ENCODE measurements around the gene SAMMSON. TPM values are rescaled to one million over a fixed set of nuclear protein-coding genes. Genes with fewer than 3 reads are reported as not detected.

The SAMMSON gene
- total and polyA plus RNA-seq, 10 donors = 0.05 to 1.0 TPM; not detected in 8

DNA sequence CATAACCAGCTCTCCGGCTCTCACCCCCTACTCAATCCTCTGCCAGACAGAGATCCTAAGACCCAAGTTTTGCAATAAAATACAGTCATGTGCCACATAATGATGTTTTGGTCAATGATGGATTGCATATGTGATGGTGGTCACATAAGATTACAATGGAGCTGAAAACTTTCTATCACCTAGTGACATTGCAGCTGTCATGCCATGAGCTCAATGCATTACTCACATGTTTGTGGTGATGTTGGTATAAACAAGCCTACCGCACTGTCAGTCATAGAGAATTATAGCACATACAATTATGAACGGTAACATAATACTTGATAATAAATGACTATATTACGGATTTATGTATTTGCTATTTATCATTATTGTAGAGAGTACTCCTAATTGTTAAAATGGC is 26.9 kb upstream of the SAMMSON start:
- no peaks in the 10 kb centered on the region for H3K4me1 ChIP-seq
- peaks cover 0 to 8% (median 5%) of the 10 kb centered on the region in 8 donors for H3K9me3 ChIP-seq
- WGBS, 5 donors = 91 to 96% (median 94%) methylated on average over 4 of the region's 4 CpGs
- no peak overlapping the region for H3K4me3 ChIP-seq
- no peaks in the 10 kb centered on the region for H3K36me3 ChIP-seq
- intact Hi-C loops (cut with DNase I; ENCODE audit: low total_unique reads) = no loop called here
- no peaks in the 10 kb centered on the region for H3K27me3 ChIP-seq (replicated peaks in 1 of 7)
- no peak overlapping the region for H3K27ac ChIP-seq
- DNase-seq = no peak
- TF ChIP-seq CTCF (IDR thresholded peaks at IDR 0.05 in 8 of 11, conservative IDR thresholded peaks at IDR 0.05 in 3 of 11) (no peak), POLR2AphosphoS5 (IDR thresholded peaks at IDR 0.05) (no peak), POLR2A (IDR thresholded peaks at IDR 0.05) (no peak)

DNA sequence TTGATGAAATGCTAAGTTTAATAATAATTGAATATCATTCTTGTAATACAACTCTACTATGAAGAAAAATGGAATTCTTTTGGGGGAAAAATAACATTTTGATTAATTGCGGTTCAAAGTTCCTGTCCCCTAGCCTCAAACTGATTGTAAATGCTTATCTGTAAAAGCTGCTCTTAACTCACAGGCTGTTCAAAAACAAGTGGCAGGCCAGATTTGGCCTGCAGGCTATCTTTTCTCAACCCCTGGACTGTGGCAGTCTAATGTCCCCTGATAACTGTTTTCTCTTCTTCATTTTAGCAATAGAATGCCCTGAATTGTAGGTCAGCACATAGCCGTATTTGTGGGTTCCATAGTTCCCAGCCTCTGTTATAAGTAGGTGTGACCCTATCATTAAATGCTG is 23.5 kb upstream of the SAMMSON start:
- H3K4me3 ChIP-seq = no peak overlapping the region
- H3K27me3 ChIP-seq (replicated peaks in 1 of 7) = no peaks in the 10 kb centered on the region
- intact Hi-C loops (cut with DNase I; ENCODE audit: low total_unique reads) = no loop called here

DNA sequence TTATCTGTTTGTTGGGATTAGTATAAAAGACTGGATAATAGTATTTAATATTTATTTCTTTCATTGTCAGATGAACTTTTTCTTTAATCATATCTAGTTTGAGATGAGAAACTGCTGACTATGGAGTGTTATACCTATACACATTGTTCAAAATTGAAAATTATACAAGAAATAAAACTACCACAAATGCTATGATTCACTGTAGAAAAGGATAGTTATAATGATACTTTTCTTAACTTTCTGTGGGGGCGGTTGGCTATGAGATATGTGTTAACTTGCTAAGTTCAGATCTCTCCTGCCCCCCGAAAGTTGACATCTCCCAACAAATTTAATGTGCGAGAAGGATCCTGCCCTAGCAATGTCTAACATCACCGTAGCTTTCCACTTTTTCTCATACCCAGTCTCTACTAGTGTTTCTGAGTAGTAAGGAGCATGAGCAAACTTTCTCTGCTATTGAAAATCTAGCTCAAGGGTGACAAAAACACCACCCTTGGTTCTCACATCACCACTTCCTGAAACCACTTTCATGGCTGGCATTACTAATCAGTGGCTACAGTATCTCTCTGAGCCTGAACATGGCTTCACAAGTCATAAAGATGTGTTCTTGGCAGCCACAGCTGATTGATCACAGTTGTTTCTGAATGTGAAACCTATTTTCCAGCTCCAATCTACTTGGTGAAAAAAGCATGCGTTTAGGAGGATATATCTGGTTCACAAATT is 15.8 kb upstream of the SAMMSON start:
- TF ChIP-seq POLR2AphosphoS5 (IDR thresholded peaks at IDR 0.05) = no peak

More for the DNA sequence above, 23.5 kb upstream of the SAMMSON start:
- Histone ChIP-seq H3K4me1 (no peaks in the 10 kb centered on the region), H3K36me3 (no peaks in the 10 kb centered on the region), H3K27ac (no peak overlapping the region), H3K9me3 (peaks cover 0 to 29% (median 24%) of the 10 kb centered on the region in 8 donors)
- TF ChIP-seq POLR2AphosphoS5 (IDR thresholded peaks at IDR 0.05) = no peak
- no peak for TF ChIP-seq CTCF (IDR thresholded peaks at IDR 0.05 in 8 of 11, conservative IDR thresholded peaks at IDR 0.05 in 3 of 11)
- TF ChIP-seq POLR2A (IDR thresholded peaks at IDR 0.05) = no peak
- whole genome bisulfite sequencing, 5 donors = 84 to 94% (median 92%) methylated on average over 2 of the region's 2 CpGs
- no peak for DNase-seq

GRCh38 chr3:69985266-69985665 is 14.3 kb upstream of the SAMMSON start:
- no peak for TF ChIP-seq POLR2A (IDR thresholded peaks at IDR 0.05)
- TF ChIP-seq CTCF (IDR thresholded peaks at IDR 0.05 in 8 of 11, conservative IDR thresholded peaks at IDR 0.05 in 3 of 11) = no peak
- no peak for TF ChIP-seq POLR2AphosphoS5 (IDR thresholded peaks at IDR 0.05)
- WGBS, 5 donors = 63 to 89% (median 74%) methylated on average over 4 of the region's 4 CpGs
- H3K27me3 ChIP-seq (replicated peaks in 1 of 7) = no peaks in the 10 kb centered on the region
- H3K36me3 ChIP-seq = no peaks in the 10 kb centered on the region
- no peak for DNase-seq
- no peak overlapping the region for H3K4me3 ChIP-seq
- no peak overlapping the region for H3K27ac ChIP-seq
- no peaks in the 10 kb centered on the region for H3K9me3 ChIP-seq
- H3K4me1 ChIP-seq = no peaks in the 10 kb centered on the region
- intact Hi-C loops (cut with DNase I; ENCODE audit: low total_unique reads) = no loop called here

More for the DNA sequence above, 15.8 kb upstream of the SAMMSON start:
- no peaks in the 10 kb centered on the region for H3K27me3 ChIP-seq (replicated peaks in 1 of 7)
- peaks cover 0 to 11% (median 8%) of the 10 kb centered on the region in 8 donors for H3K9me3 ChIP-seq
- WGBS, 5 donors = 76 to 91% (median 86%) methylated on average over 5 of the region's 5 CpGs
- H3K4me3 ChIP-seq = no peak overlapping the region
- no peak overlapping the region for H3K27ac ChIP-seq
- intact Hi-C loops (cut with DNase I; ENCODE audit: low total_unique reads) = no loop called here
- H3K4me1 ChIP-seq = no peaks in the 10 kb centered on the region
- DNase-seq = no peak
- H3K36me3 ChIP-seq = no peaks in the 10 kb centered on the region
